A549 (cell line): ENCODE measurements around the gene DIP2A. TPM values are rescaled to one million over a fixed set of nuclear protein-coding genes. Genes with fewer than 3 reads are reported as not detected.

Experiments
- ATAC-seq, 2 experiments: fragments of 200-7000 bp in 1 of 2; fragments of >200 bp in 1 of 2; cut with Nextera tagmentation in 1 of 2; cut with Tn5 transposase in 1 of 2; 3 replicates each; pipeline versions ENCODE4 v1.8.0 to v1.9.1; 2018 to 2020; ENCODE audit warnings: mild to moderate bottlenecking in 1 of 2, moderate library complexity in 1 of 2
- CTCF ChIA-PET: fragments of 300-600 bp; sonication (Branson Sonifier 250); formaldehyde crosslinking; extraction: SDS; loops from one replicate; lab custom pipeline; 2021; ENCODE audit warnings: antibody characterized with exemption, inconsistent platforms; lab: Yijun Ruan, JAX
- POLR2A ChIA-PET: fragments of 350-600 bp; formaldehyde crosslinking; extraction: SDS; loops from one replicate; lab custom pipeline; 2021; ENCODE audit warnings: antibody characterized with exemption, inconsistent platforms; lab: Yijun Ruan, JAX
- DNase-seq, 2 experiments: peaks; one replicate each; pipeline versions ENCODE4 v3.0.0 to v3.0.0-alpha.2; 2011 to 2016; ENCODE audit warnings: low read depth in 1 of 2, low spot score in 1 of 2
- FAIRE-seq: peaks from 2 replicates; lab custom pipeline; 2011; peaks lifted over from hg19 to GRCh38; lab: Jason Lieb, UNC
- H3K27ac ChIP-seq, 2 experiments: fragments of >200 bp; sonication (Bioruptor Twin); formaldehyde crosslinking; 3 replicates each; pipeline ENCODE4 v1.5.1; 2016 to 2017
- H3K4me1 ChIP-seq: fragments of >200 bp; sonication (Bioruptor Twin); formaldehyde crosslinking; 3 replicates; pipeline ENCODE4 v1.6.1; 2016
- H3K4me2 ChIP-seq: fragments of >200 bp; sonication (Bioruptor Twin); formaldehyde crosslinking; 3 replicates; pipeline ENCODE4 v1.6.1; 2016
- H3K4me3 ChIP-seq: fragments of >200 bp; sonication (Bioruptor Twin); formaldehyde crosslinking; 3 replicates; pipeline ENCODE4 v1.5.1; 2016
- H3K9me3 ChIP-seq: fragments of >200 bp; sonication (Bioruptor Twin); formaldehyde crosslinking; 3 replicates; pipeline ENCODE4 v1.6.1; 2016
- BCL3 ChIP-seq: fragments of >200 bp; sonication (Bioruptor Twin); formaldehyde crosslinking; IDR thresholded peaks from 3 replicates; pipeline ENCODE4 v1.6.1; 2016
- BHLHE40 ChIP-seq: IDR thresholded peaks from 2 replicates; pipeline ENCODE4 v1.6.1; 2012; ENCODE audit warnings: low read depth, low read length, inconsistent platforms
- CBX2 ChIP-seq: fragments of 200-600 bp; sonication (generic); IDR thresholded peaks from 2 replicates; pipeline ENCODE4 v1.6.1; 2016; ENCODE audit warnings: low read depth, mild to moderate bottlenecking, borderline replicate concordance
- EHMT2 ChIP-seq: fragments of 200-600 bp; sonication (generic); IDR thresholded peaks from 2 replicates; pipeline ENCODE4 v1.6.1; 2016; ENCODE audit warnings: antibody characterized with exemption, low read depth, mild to moderate bottlenecking, moderate library complexity
- EP300 ChIP-seq, 2 experiments: fragments of >200 bp; sonication (Bioruptor Twin); formaldehyde crosslinking; IDR thresholded peaks; 2 replicates in 1 of 2; 3 replicates in 1 of 2; pipeline ENCODE4 v1.6.1; 2016 to 2017
- FOSL2 ChIP-seq, 2 experiments: fragments of 450-650 bp in 1 of 2; fragments of >200 bp in 1 of 2; sonication (Bioruptor Twin) in 1 of 2; formaldehyde crosslinking; IDR thresholded peaks; 2 replicates each; pipeline versions ENCODE4 v1.5.0 to v1.6.1; 2016 to 2020; ENCODE audit warnings: mild to moderate bottlenecking in 1 of 2, moderate library complexity in 1 of 2
- HDAC2 ChIP-seq: fragments of 200-600 bp; sonication (generic); IDR thresholded peaks from 2 replicates; pipeline ENCODE4 v1.6.1; 2016
- HOXA7 ChIP-seq: fragments of 250-450 bp; sonication (Bioruptor Pico); IDR thresholded peaks from 2 replicates; pipeline ENCODE4 v1.5.0; 2020; ENCODE audit warnings: mild to moderate bottlenecking, moderate library complexity
- HOXB13 ChIP-seq: fragments of 250-450 bp; sonication (Bioruptor Pico); IDR thresholded peaks from 2 replicates; pipeline ENCODE4 v1.5.0; 2020; ENCODE audit warnings: low read depth, mild to moderate bottlenecking, moderate library complexity
- JUN ChIP-seq, 2 experiments: fragments of >200 bp; sonication (Bioruptor Twin); formaldehyde crosslinking; IDR thresholded peaks; 2 replicates in 1 of 2; 3 replicates in 1 of 2; pipeline ENCODE4 v1.6.1; 2016 to 2017
- KDM1A ChIP-seq: fragments of 200-600 bp; sonication (generic); IDR thresholded peaks from 2 replicates; pipeline ENCODE4 v1.6.1; 2016; ENCODE audit warnings: low read depth, mild to moderate bottlenecking
- MAZ ChIP-seq: fragments of 150-350 bp; IDR thresholded peaks from 2 replicates; pipeline ENCODE4 v1.6.1; 2014; ENCODE audit warnings: antibody characterized with exemption, low read depth, low read length, borderline replicate concordance
- POLR2AphosphoS2 ChIP-seq: conservative IDR thresholded peaks from 2 replicates; pipeline ENCODE4 v1.6.1; 2012; ENCODE audit warnings: low read length, improper control_type of control experiment, inconsistent platforms
- RCOR1 ChIP-seq: fragments of 150-350 bp; IDR thresholded peaks from 2 replicates; pipeline ENCODE4 v1.6.1; 2014; ENCODE audit warnings: antibody characterized with exemption, low read length, low read depth
- RFX5 ChIP-seq: fragments of 450-650 bp; IDR thresholded peaks from 2 replicates; pipeline ENCODE4 v1.7.1; 2014; ENCODE audit warnings: antibody characterized with exemption, mild to moderate bottlenecking, moderate library complexity
- TP53 ChIP-seq: fragments of 250-450 bp; sonication (Bioruptor Pico); IDR thresholded peaks from 2 replicates; pipeline ENCODE4 v1.5.0; 2021; ENCODE audit warnings: mild to moderate bottlenecking, moderate library complexity
- WGBS: methylation state at CpG from one replicate; pipeline ENCODE4 v1.1.6; 2017; ENCODE audit errors: missing lambda C conversion rate; 5-methylcytosine and 5-hydroxymethylcytosine counted together
- polyA plus RNA-seq, 4 experiments: library from polyadenylated mRNA; depleted of rRNA in 3 of 4; stranded (reverse); fragments of >200 nt; fragmentation: RNase III in 1 of 4; extraction: RNeasy Plus Mini Kit Qiagen cat#74134 plus additional on column Dnase treatment in 1 of 4; gene quantifications; 2 replicates in 3 of 4; 3 replicates in 1 of 4; pipeline ENCODE4 v1.2.3, GENCODE V29; 2011 to 2017
- TF ChIP-seq, protein P1 (sequence below): fragments of >200 bp; sonication (Bioruptor Twin); formaldehyde crosslinking; IDR thresholded peaks from 3 replicates; pipeline ENCODE4 v1.5.1; 2016
- TF ChIP-seq, protein P2 (sequence below): IDR thresholded peaks from 2 replicates; pipeline ENCODE4 v1.6.1; 2012; ENCODE audit warnings: low read depth, borderline replicate concordance

The DIP2A gene
- polyA plus RNA-seq, 2 of the 4 experiments (the other 2 are of a cell fraction): 13.3 to 18.4 TPM

DNA sequence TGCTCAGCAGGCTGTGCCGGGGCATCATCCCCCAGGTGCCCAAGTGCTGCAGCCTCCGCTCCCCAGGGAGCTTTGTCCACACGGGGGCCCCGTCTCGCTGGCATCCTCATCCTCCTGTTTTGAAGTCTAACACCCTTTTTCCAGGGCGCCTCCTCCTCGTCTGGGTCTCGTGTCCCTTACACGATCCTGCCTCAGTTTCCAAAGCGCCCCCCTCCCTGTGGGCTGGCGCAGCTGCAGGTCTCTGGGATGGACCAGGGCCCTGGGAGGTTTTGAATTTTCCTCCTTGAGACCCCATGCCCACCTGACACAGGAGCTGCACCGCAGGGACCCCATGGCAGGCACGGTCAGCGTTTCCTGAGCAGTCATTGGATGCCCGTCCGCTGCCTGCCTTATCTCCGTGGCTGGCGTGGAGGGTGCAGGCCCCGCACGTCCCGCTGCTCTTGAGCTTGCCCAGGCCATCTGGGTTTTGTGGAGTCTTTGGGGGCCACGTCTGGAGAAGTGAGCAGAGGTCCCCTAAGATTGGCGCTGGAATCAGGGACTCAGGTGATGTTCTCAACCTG, 37.4 kb upstream of the DIP2A start:
- H3K9me3 ChIP-seq: no peaks in the 10 kb centered on the region
- TF ChIP-seq, protein P1, sequence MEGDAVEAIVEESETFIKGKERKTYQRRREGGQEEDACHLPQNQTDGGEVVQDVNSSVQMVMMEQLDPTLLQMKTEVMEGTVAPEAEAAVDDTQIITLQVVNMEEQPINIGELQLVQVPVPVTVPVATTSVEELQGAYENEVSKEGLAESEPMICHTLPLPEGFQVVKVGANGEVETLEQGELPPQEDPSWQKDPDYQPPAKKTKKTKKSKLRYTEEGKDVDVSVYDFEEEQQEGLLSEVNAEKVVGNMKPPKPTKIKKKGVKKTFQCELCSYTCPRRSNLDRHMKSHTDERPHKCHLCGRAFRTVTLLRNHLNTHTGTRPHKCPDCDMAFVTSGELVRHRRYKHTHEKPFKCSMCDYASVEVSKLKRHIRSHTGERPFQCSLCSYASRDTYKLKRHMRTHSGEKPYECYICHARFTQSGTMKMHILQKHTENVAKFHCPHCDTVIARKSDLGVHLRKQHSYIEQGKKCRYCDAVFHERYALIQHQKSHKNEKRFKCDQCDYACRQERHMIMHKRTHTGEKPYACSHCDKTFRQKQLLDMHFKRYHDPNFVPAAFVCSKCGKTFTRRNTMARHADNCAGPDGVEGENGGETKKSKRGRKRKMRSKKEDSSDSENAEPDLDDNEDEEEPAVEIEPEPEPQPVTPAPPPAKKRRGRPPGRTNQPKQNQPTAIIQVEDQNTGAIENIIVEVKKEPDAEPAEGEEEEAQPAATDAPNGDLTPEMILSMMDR: no peak
- H3K4me1 ChIP-seq: no peaks in the 10 kb centered on the region
- 0 out of 6 replicates have a peak, but pooled peaks of 1 of the 2 experiments have one; percentile 34 for ATAC-seq
- H3K4me3 ChIP-seq: no peak overlapping the region
- ChIA-PET POLR2A (no interaction called here), CTCF (interaction anchor here (0.7 to 1.5 kb wide), 2 partner anchors 10 to 32 kb away, joined by 3 read pairs; no protein-coding TSS in a partner anchor)
- no peak for DNase-seq
- H3K27ac ChIP-seq: no peak overlapping the region
- H3K4me2 ChIP-seq: no peak overlapping the region
- WGBS: 93% methylated on average over 9 of the region's 23 CpGs
- no peak for FAIRE-seq

GRCh38 chr21:46421756-46422555, 36.7 kb upstream of the DIP2A start:
- ChIA-PET POLR2A (no interaction called here), CTCF (interaction anchor here (1.3 to 1.5 kb wide), 2 partner anchors 10 kb away, joined by 3 to 5 read pairs; no protein-coding TSS in a partner anchor)
- Histone ChIP-seq H3K9me3 (no peaks in the 10 kb centered on the region), H3K4me2 (no peak overlapping the region), H3K4me3 (no peak overlapping the region), H3K4me1 (no peaks in the 10 kb centered on the region), H3K27ac (no peak overlapping the region)
- 93% methylated on average over 20 of the region's 35 CpGs for WGBS
- ATAC-seq (no peak), FAIRE-seq (no peak), DNase-seq (no peak)
- TF ChIP-seq KDM1A (no peak), HOXB13 (CRISPR knock-in tag) (no peak)

- Histone ChIP-seq H3K4me2 (no peak overlapping the region), H3K4me1 (no peaks in the 10 kb centered on the region), H3K4me3 (no peak overlapping the region), H3K9me3 (no peaks in the 10 kb centered on the region)
- POLR2A ChIA-PET: no interaction called here
- FAIRE-seq: no peak
- CTCF ChIA-PET: interaction anchor here (1.3 kb wide), 1 partner anchor 9 kb away, joined by 5 read pairs; no protein-coding TSS in a partner anchor
- ATAC-seq: no peak
- 97% methylated on average over 12 of the region's 12 CpGs for WGBS
- TF ChIP-seq FOSL2 (IDR thresholded peaks at IDR 0.05): no peak
- no peak for TF ChIP-seq FOSL2 (CRISPR knock-in tag; IDR thresholded peaks at IDR 0.05)
- TF ChIP-seq RCOR1: no peak
- TF ChIP-seq EP300 (IDR thresholded peaks at IDR 0.05): no peak
- TF ChIP-seq RFX5: no peak
- TF ChIP-seq POLR2AphosphoS2: no peak
- no peak for TF ChIP-seq EHMT2
- TF ChIP-seq MAZ: no peak
- no peak for TF ChIP-seq HDAC2
- TF ChIP-seq, protein P2, sequence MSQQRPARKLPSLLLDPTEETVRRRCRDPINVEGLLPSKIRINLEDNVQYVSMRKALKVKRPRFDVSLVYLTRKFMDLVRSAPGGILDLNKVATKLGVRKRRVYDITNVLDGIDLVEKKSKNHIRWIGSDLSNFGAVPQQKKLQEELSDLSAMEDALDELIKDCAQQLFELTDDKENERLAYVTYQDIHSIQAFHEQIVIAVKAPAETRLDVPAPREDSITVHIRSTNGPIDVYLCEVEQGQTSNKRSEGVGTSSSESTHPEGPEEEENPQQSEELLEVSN: no peak
- TF ChIP-seq HOXA7 (CRISPR knock-in tag): no peak
- TF ChIP-seq BHLHE40: no peak
- TF ChIP-seq BCL3: no peak
- no peak for TF ChIP-seq CBX2
- TF ChIP-seq, protein P1: no peak
- TF ChIP-seq JUN (IDR thresholded peaks at IDR 0.05): no peak
- no peak for TF ChIP-seq TP53 (CRISPR knock-in tag)
- TF ChIP-seq, all 56 proteins: peak for 0
- H3K27ac ChIP-seq: no peak overlapping the region
- DNase-seq: no peak
Measured at GRCh38 chr21:46422636-46423241, 36.0 kb upstream of the DIP2A start.
